ENCODE data around the gene POMC. TPM values are rescaled to one million over a fixed set of nuclear protein-coding genes. Genes with fewer than 3 reads are reported as not detected.

POMC gene
- total RNA-seq, result 0.07 TPM in 1 of 2 replicates, not detected in the other

DNA sequence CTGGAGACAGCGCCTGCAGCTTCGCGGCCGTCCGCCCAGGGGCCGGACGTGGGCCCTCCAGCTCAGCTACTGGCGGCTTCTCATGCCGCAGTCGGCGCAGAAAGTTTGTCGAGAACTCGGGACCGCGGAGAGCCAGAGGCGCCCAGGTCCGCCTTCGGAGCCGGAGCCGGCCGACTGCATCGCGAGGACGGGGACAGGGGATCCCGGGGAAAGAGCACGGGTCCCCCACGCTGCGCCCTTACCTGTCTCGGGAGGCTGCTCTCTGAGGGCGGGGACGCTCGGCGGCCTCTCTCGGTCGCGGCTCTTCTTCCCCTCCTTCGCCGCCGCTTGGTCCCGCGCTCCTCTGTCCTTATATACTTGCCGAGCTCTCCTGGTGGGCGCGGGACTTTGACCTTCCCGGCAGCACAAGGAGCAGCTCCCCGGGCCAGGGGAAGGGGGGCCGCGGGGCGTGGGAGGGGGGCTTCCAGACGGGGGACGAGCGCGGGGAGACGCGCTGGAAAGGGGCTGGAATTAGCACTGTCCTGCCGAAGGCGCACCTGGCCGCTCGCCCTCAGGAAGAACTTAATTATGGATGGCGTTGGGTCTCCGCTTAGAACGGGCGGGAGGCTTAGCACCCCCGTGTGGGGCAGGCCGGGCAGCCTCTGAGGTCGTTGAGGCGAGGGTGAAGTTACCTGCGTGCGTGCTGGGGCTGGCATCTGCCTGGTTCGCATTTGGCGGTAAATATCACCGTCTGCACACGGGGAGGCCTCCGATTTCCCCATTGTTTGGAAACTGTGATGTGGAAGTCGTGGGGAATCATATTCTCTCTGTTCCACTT, at the start of gene POMC:
TSS of gene POMC (minus strand) at position 325 of the 817 bp plus-strand sequence. CDS start 3,808 bp downstream, outside the sequence.

Other genes with a start within 250 kb of the POMC start
- 29.0 and 77.0 TPM in 2 replicates for gene ADCY3, start 248.3 kb downstream of the POMC start, total RNA-seq
- gene DNAJC27, start 196.6 kb downstream of the POMC start, total RNA-seq, result 5.7 and 6.8 TPM in 2 replicates
- gene EFR3B, start 126.5 kb downstream of the POMC start, total RNA-seq, result 0.07 and 0.34 TPM in 2 replicates
- gene DNMT3A, start 173.3 kb upstream of the POMC start, total RNA-seq, result 16.1 and 23.3 TPM in 2 replicates

Measured in nasal cavity respiratory epithelium epithelial cell of viscerocranial mucosa (primary cell).